Upper lobe of left lung (tissue), 4 donors: ENCODE results near the gene MTCH1.

ENCODE experiments used
- POLR2AphosphoS5 ChIP-seq, 2 donors: sonication (generic); formaldehyde crosslinking; IDR thresholded peaks; one replicate each; pipeline ENCODE4 v1.5.1; 2017; ENCODE audit warnings: antibody characterized with exemption in 2 of 2
- TF ChIP-seq, protein P1 (sequence below), 6 experiments: fragments of 450-650 bp in 4 of 6; fragments of 200-600 bp in 2 of 6; sonication (generic) in 2 of 6; IDR thresholded peaks; one replicate each; pipeline ENCODE4 v1.5.1; 2016 to 2019; ENCODE audit warnings: antibody characterized with exemption in 6 of 6

DNA sequence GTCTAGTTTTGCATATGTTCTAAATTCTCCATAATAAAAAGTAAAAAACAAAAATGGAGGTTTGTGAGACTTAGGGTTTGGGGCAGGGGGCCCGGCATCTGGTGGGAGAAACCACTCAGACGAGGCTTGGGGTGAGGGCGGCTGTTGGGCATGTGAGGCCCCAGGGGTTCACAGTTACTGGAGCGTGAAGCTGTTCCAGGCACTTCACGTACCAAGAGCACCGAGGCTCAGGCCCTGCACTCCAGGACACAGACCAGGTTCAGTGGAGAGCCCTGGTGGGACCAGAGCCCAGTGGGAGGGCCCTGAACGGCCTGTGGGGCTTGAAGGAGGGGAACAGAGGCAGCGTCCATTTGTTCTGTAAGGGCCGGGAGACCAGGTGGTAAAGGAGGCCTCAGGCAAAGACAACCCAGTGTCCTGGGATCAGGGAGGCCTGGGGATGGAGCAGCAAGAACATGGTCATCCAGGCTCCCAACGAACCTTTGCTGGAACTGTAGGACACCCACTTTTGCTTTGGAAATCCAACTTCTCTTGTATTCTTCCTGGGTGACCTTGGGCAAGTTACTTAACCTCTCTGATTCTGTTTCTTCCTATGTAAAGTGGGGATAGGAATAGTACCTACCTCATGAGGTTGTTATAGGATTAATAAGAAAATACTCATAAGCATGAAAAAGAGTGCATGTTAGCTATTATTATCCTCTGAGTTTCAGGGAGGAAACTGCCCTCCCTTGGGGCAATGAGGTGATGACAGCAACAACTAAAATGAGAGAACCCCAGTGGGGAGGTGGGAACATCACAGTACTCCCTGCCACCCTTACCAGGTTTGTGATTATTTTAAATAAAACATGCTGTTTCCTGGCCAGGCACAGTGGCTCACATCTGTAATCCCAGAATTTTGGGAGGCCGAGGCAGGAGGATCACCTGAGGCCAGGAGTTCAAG lies 18.3 kb upstream of the MTCH1 start:
- TF ChIP-seq, protein P1, sequence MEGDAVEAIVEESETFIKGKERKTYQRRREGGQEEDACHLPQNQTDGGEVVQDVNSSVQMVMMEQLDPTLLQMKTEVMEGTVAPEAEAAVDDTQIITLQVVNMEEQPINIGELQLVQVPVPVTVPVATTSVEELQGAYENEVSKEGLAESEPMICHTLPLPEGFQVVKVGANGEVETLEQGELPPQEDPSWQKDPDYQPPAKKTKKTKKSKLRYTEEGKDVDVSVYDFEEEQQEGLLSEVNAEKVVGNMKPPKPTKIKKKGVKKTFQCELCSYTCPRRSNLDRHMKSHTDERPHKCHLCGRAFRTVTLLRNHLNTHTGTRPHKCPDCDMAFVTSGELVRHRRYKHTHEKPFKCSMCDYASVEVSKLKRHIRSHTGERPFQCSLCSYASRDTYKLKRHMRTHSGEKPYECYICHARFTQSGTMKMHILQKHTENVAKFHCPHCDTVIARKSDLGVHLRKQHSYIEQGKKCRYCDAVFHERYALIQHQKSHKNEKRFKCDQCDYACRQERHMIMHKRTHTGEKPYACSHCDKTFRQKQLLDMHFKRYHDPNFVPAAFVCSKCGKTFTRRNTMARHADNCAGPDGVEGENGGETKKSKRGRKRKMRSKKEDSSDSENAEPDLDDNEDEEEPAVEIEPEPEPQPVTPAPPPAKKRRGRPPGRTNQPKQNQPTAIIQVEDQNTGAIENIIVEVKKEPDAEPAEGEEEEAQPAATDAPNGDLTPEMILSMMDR (IDR thresholded peaks at IDR 0.05) = no peak
- no peak for TF ChIP-seq POLR2AphosphoS5 (IDR thresholded peaks at IDR 0.05)
